K562 (cell line): ENCODE measurements around the gene TRMT44. TPM values are rescaled to one million over a fixed set of nuclear protein-coding genes. Genes with fewer than 3 reads are reported as not detected.

Experiments
- ATAC-seq: fragments of 200-7000 bp; cut with Tn5 transposase; 3 replicates; pipeline ENCODE4 v1.9.1; 2020; ENCODE audit warnings: moderate library complexity
- BruUV-seq: library from RNA; stranded (reverse); fragments of 400-500 nt; replicated peaks from 2 replicates; lab custom pipeline; 2021; lab: Mats Ljungman, UMichigan
- CTCF ChIA-PET: fragments of 300-600 bp; formaldehyde crosslinking; extraction: SDS; loops from one replicate; lab custom pipeline; 2021; ENCODE audit warnings: low intra/inter-chr PET ratio; lab: Yijun Ruan, JAX
- POLR2A ChIA-PET: fragments of 300-600, 350-650 bp; sonication (Branson Sonifier 250); formaldehyde crosslinking; extraction: SDS; loops from one replicate; lab custom pipeline; 2021; ENCODE audit warnings: antibody characterized with exemption, inconsistent platforms; lab: Yijun Ruan, JAX
- DNase-seq, 4 experiments: peaks; one replicate each; pipeline versions ENCODE4 v3.0.0 to v3.0.0-alpha.2; 2011 to 2018; ENCODE audit warnings: low spot score in 3 of 4, mixed read lengths in 3 of 4; ENCODE audit errors: extremely low read depth in 1 of 4
- FAIRE-seq: peaks from 2 replicates; lab custom pipeline; 2011; peaks lifted over from hg19 to GRCh38; lab: Jason Lieb, UNC
- H2AFZ ChIP-seq: 2 replicates; pipeline ENCODE4 v1.6.0; 2011; ENCODE audit warnings: low read depth, low read length, control low read depth, inconsistent platforms
- H3K27ac ChIP-seq: fragments of 200-600 bp; 3 replicates; pipeline ENCODE4 v1.8.0; 2011; ENCODE audit warnings: low read depth, mild to moderate bottlenecking, control low read depth, inconsistent platforms, low read length, moderate library complexity, mixed read lengths; ENCODE audit errors: extremely low read depth
- H3K27me3 ChIP-seq, 2 experiments: fragments of 300-600 bp in 1 of 2; 2 replicates in 1 of 2; 3 replicates in 1 of 2; pipeline versions ENCODE4 v1.6.0 to v1.8.0; 2011; ENCODE audit warnings: inconsistent platforms in 2 of 2, low read length in 2 of 2, mild to moderate bottlenecking in 1 of 2, mixed read lengths in 1 of 2, moderate library complexity in 1 of 2; ENCODE audit not compliant: control insufficient read depth in 2 of 2, insufficient read depth in 2 of 2
- H3K36me3 ChIP-seq: fragments of 300-600 bp; 3 replicates; pipeline ENCODE4 v1.8.0; 2011; ENCODE audit warnings: mild to moderate bottlenecking, low read length, inconsistent platforms; ENCODE audit not compliant: control insufficient read depth, insufficient read depth
- H3K4me1 ChIP-seq, 2 experiments: fragments of 200-600 bp in 1 of 2; replicated peaks in 1 of 2; 2 replicates in 1 of 2; 3 replicates in 1 of 2; pipeline versions ENCODE4 v1.5.1 to v1.8.0; 2011; ENCODE audit warnings: inconsistent platforms in 2 of 2, low read length in 2 of 2, mild to moderate bottlenecking in 1 of 2, mixed read lengths in 1 of 2, moderate library complexity in 1 of 2; ENCODE audit not compliant: control insufficient read depth in 2 of 2, insufficient read depth in 2 of 2
- H3K4me2 ChIP-seq: 2 replicates; pipeline ENCODE4 v1.6.1; 2011; ENCODE audit warnings: low read length, control low read depth, inconsistent platforms, mixed read lengths; ENCODE audit not compliant: insufficient read depth
- H3K4me3 ChIP-seq: fragments of 200-600 bp; sonication (generic), shearing (Covaris generic); 2 replicates; pipeline ENCODE4 v1.5.1; 2016; ENCODE audit warnings: control low read depth, inconsistent platforms
- H3K79me2 ChIP-seq: fragments of 200-600 bp; 3 replicates; pipeline ENCODE4 v1.8.0; 2011; ENCODE audit warnings: low read length, inconsistent platforms; ENCODE audit not compliant: control insufficient read depth, insufficient read depth
- H3K9ac ChIP-seq, 2 experiments: 2 replicates each; pipeline versions ENCODE4 v1.6.0 to v1.6.1; 2011; ENCODE audit warnings: low read depth in 2 of 2, low read length in 2 of 2, control low read depth in 1 of 2, inconsistent platforms in 1 of 2, mild to moderate bottlenecking in 1 of 2, mixed read lengths in 1 of 2; ENCODE audit not compliant: insufficient read depth in 1 of 2
- H3K9me1 ChIP-seq: one replicate; pipeline ENCODE4 v1.6.0; 2011; ENCODE audit warnings: inconsistent platforms, mild to moderate bottlenecking, low read length, moderate library complexity; ENCODE audit not compliant: control insufficient read depth, insufficient read depth
- H3K9me3 ChIP-seq: replicated peaks from 2 replicates; pipeline ENCODE4 v1.5.1; 2011; ENCODE audit warnings: low read depth, low read length, inconsistent platforms; ENCODE audit not compliant: control insufficient read depth, insufficient read depth
- H4K20me1 ChIP-seq: replicated peaks from 2 replicates; pipeline ENCODE4 v1.6.1; 2011; ENCODE audit warnings: low read length, inconsistent platforms, mixed read lengths; ENCODE audit not compliant: control insufficient read depth, insufficient read depth
- CBX3 ChIP-seq, 2 experiments: IDR thresholded peaks; 1 replicate in 1 of 2; 2 replicates in 1 of 2; pipeline ENCODE4 v1.6.1; 2012; ENCODE audit warnings: inconsistent platforms in 2 of 2, low read length in 2 of 2, borderline replicate concordance in 1 of 2, control low read depth in 1 of 2
- ZBTB34 ChIP-seq: fragments of 250-450 bp; sonication (Bioruptor Pico); IDR thresholded peaks from 2 replicates; pipeline ENCODE4 v1.8.0; 2021; ENCODE audit warnings: mild to moderate bottlenecking, moderate library complexity
- ZNF57 ChIP-seq: fragments of 450-650 bp; formaldehyde crosslinking; IDR thresholded peaks from 2 replicates; pipeline ENCODE4 v1.4.0; 2020; ENCODE audit warnings: mild to moderate bottlenecking, moderate library complexity
- WGBS: fragments of 100-300 bp; shearing (Covaris generic); methylation state at CpG from one replicate; pipeline ENCODE4 v1.1.6; 2016; ENCODE audit warnings: low coverage, mixed read lengths; ENCODE audit not compliant: insufficient coverage; ENCODE audit errors: missing lambda C conversion rate; 5-methylcytosine and 5-hydroxymethylcytosine counted together
- in situ Hi-C: fragments of 300-500 bp; cut with MboI; formaldehyde crosslinking; loops from 4 replicates; pipeline ENCODE4 v1.15.0; 2018; ENCODE audit warnings: inconsistent platforms, mixed read lengths
- intact Hi-C: fragments of 100-400 bp; cut with micrococcal nuclease; formaldehyde crosslinking; loops from 2 replicates; pipeline ENCODE4 v1.14.2; 2022
- polyA plus RNA-seq, 8 experiments: library from polyadenylated mRNA; depleted of rRNA in 4 of 8; stranded (reverse) in 5 of 8; unstranded in 3 of 8; fragments of >200 nt; fragmentation: Nextera tagmentation in 2 of 8; fragmentation: Illumina TruSeq in 1 of 8; extraction: Ambion mirVana in 2 of 8; extraction: Trizol in 1 of 8; gene quantifications; 2 replicates each; pipeline versions ENCODE4 v1.2.1 to v1.2.3, GENCODE V29; 2011 to 2014; ENCODE audit warnings: inconsistent platforms in 1 of 8, missing spikeins in 1 of 8
- total RNA-seq, 7 experiments: library from RNA; depleted of rRNA in 6 of 7; stranded (reverse); fragments of >200 nt in 6 of 7; fragmentation: Illumina TruSeq in 2 of 7; extraction: Trizol in 2 of 7; gene quantifications; 2 replicates each; pipeline versions ENCODE4 v1.2.1 to v1.2.3, GENCODE V29; 2011 to 2021; ENCODE audit warnings: low replicate concordance in 1 of 7

The TRMT44 gene
- total and polyA plus RNA-seq, 9 of the 15 experiments (the other 6 are each of a cell fraction or from before 2014, with no cell fraction given), result 1.2 to 18.6 (median 10.0) TPM

GRCh38 chr4:8394806-8395205, 45.8 kb upstream of the TRMT44 start:
- H3K79me2 ChIP-seq, result no peaks in the 10 kb centered on the region
- 0 out of 2 replicates have a peak, but pooled peaks cover 3% of the 10 kb centered on the region for H4K20me1 ChIP-seq
- FAIRE-seq (no peak), ATAC-seq (no peak), DNase-seq (no peak)
- no peaks in the 10 kb centered on the region for H3K36me3 ChIP-seq
- no peak overlapping the region for H3K4me2 ChIP-seq
- intact Hi-C loops, result no loop called here
- BruUV-seq, result no TSS peak
- no peaks in the 10 kb centered on the region for H3K27me3 ChIP-seq
- H3K4me1 ChIP-seq, result no peaks in the 10 kb centered on the region
- H3K4me3 ChIP-seq, result no peak overlapping the region
- in situ Hi-C loops, result no loop called here
- H3K9me1 ChIP-seq, result no peaks in the 10 kb centered on the region
- ChIA-PET POLR2A (interaction anchor here (0.6 kb wide), 1 partner anchor 13 kb away, joined by 3 read pairs; no protein-coding TSS in a partner anchor), CTCF (no interaction called here)
- 54% methylated on average over 12 of the region's 12 CpGs for WGBS
- TF ChIP-seq ZNF57 (CRISPR knock-in tag), result no peak
- no peak for TF ChIP-seq CBX3 (IDR thresholded peaks at IDR 0.05; ENCODE audit: borderline replicate concordance in 1 of 2, low read length in 2 of 2)
- no peak for TF ChIP-seq ZBTB34
- H3K27ac ChIP-seq, result no peak overlapping the region
- no peak overlapping the region for H3K9ac ChIP-seq
- H2AFZ ChIP-seq, result no peak overlapping the region
- H3K9me3 ChIP-seq, result no peaks in the 10 kb centered on the region
